Measurements from ENCODE around the gene THUMPD1.

GRCh38 chr16:20766294-20766693 lies 24.7 kb upstream of the THUMPD1 start:
- TF ChIP-seq CTCF (IDR thresholded peaks at IDR 0.05) (no peak), EZH2 (IDR thresholded peaks at IDR 0.05) (no peak)
